HCT116 (cell line): ENCODE data around the gene F10. TPM values are rescaled to one million over a fixed set of nuclear protein-coding genes. Genes with fewer than 3 reads are reported as not detected.

Source experiments
- ATAC-seq: fragments of 200-7000 bp; cut with Tn5 transposase; 2 replicates; pipeline ENCODE4 v1.9.1; 2020; ENCODE audit warnings: mild to moderate bottlenecking, moderate library complexity
- BruUV-seq: library from RNA; stranded (reverse); fragments of 400-500 nt; replicated peaks from 2 replicates; lab custom pipeline; 2021; lab: Mats Ljungman, UMichigan
- CTCF ChIA-PET: fragments of 300-600 bp; sonication (Branson Sonifier 250); formaldehyde crosslinking; loops from one replicate; lab custom pipeline; 2021; ENCODE audit warnings: antibody characterized with exemption; lab: Charles Lee
- POLR2A ChIA-PET: fragments of 300-600, 350-600 bp; sonication (Branson Sonifier 250); formaldehyde crosslinking; loops from one replicate; lab custom pipeline; 2021; ENCODE audit warnings: antibody characterized with exemption; lab: Charles Lee
- RAD21 ChIA-PET, 2 experiments: fragments of 300-600 bp; sonication (Branson Sonifier 250); formaldehyde crosslinking; loops; one replicate each; lab custom pipeline; 2023; ENCODE audit warnings: low total read pairs in 2 of 2; ENCODE audit not compliant: uncharacterized antibody in 2 of 2, unreplicated experiment in 2 of 2, low non-redundant PET in 1 of 2; lab: Charles Lee
- DNase-seq: peaks from one replicate; pipeline ENCODE4 v3.0.0-alpha.2; 2010; ENCODE audit warnings: low read depth, low spot score
- H2AFZ ChIP-seq: fragments of 200-600 bp; shearing (Covaris generic), sonication (generic); 2 replicates; pipeline ENCODE4 v1.6.1; 2017; ENCODE audit warnings: low read depth, mixed run types, mixed read lengths, antibody characterized with exemption, low read length; ENCODE audit not compliant: poor library complexity, severe bottlenecking
- H3K27ac ChIP-seq: 2 replicates; pipeline ENCODE4 v1.5.1; 2012; ENCODE audit warnings: low read depth, low read length
- H3K27me3 ChIP-seq: fragments of 200-600 bp; sonication (generic); 2 replicates; pipeline ENCODE4 v1.6.1; 2016; ENCODE audit warnings: mixed run types, low read length, mixed read lengths; ENCODE audit not compliant: insufficient read depth
- H3K36me3 ChIP-seq, 2 experiments: fragments of 200-500 bp in 1 of 2; fragments of 200-600 bp in 1 of 2; sonication (Bioruptor generic) in 1 of 2; sonication (generic) in 1 of 2; 2 replicates each; pipeline versions ENCODE4 v1.5.1 to v1.6.1; 2014 to 2016; ENCODE audit warnings: low read length in 2 of 2, inconsistent platforms in 1 of 2, mixed read lengths in 1 of 2, mixed run types in 1 of 2; ENCODE audit not compliant: insufficient read depth in 2 of 2, control insufficient read depth in 1 of 2
- H3K4me1 ChIP-seq, 2 experiments: fragments of 200-600 bp in 1 of 2; sonication (generic) in 1 of 2; 2 replicates each; pipeline versions ENCODE4 v1.5.1 to v1.6.1; 2012 to 2017; ENCODE audit warnings: low read length in 2 of 2, inconsistent platforms in 1 of 2, mild to moderate bottlenecking in 1 of 2, mixed read lengths in 1 of 2, mixed run types in 1 of 2, moderate library complexity in 1 of 2; ENCODE audit not compliant: insufficient read depth in 2 of 2, control insufficient read depth in 1 of 2
- H3K4me2 ChIP-seq: fragments of 200-600 bp; sonication (generic); 2 replicates; pipeline ENCODE4 v1.6.1; 2017; ENCODE audit warnings: mixed run types, low read length, mixed read lengths
- H3K4me3 ChIP-seq, 2 experiments: fragments of 200-600 bp in 1 of 2; sonication (generic) in 1 of 2; replicated peaks in 1 of 2; 2 replicates each; pipeline ENCODE4 v1.5.1; 2011 to 2016; ENCODE audit warnings: low read length in 2 of 2, control low read depth in 1 of 2, low read depth in 1 of 2, mild to moderate bottlenecking in 1 of 2, mixed read lengths in 1 of 2, mixed run types in 1 of 2
- H3K79me2 ChIP-seq: fragments of 200-600 bp; sonication (generic); 2 replicates; pipeline ENCODE4 v1.6.1; 2017; ENCODE audit warnings: mild to moderate bottlenecking, mixed run types, low read length, moderate library complexity, mixed read lengths; ENCODE audit not compliant: insufficient read depth
- H3K9ac ChIP-seq: fragments of 200-600 bp; sonication (generic); 2 replicates; pipeline ENCODE4 v1.6.1; 2016; ENCODE audit warnings: low read length, mixed read lengths
- H3K9me2 ChIP-seq: fragments of 200-600 bp; sonication (generic), shearing (Covaris generic); 2 replicates; pipeline ENCODE4 v1.6.1; 2017; ENCODE audit warnings: mixed run types, mild to moderate bottlenecking, moderate library complexity; ENCODE audit not compliant: insufficient read depth
- H3K9me3 ChIP-seq, 2 experiments: fragments of 200-500 bp in 1 of 2; fragments of 200-600 bp in 1 of 2; sonication (Bioruptor generic) in 1 of 2; sonication (generic) in 1 of 2; 2 replicates each; pipeline ENCODE4 v1.6.1; 2014 to 2017; ENCODE audit warnings: low read length in 2 of 2, mixed read lengths in 2 of 2, inconsistent platforms in 1 of 2, low read depth in 1 of 2, mild to moderate bottlenecking in 1 of 2, mixed run types in 1 of 2, moderate library complexity in 1 of 2; ENCODE audit not compliant: control insufficient read depth in 1 of 2, insufficient read depth in 1 of 2
- H4K20me1 ChIP-seq: fragments of 200-600 bp; sonication (generic), shearing (Covaris generic); 2 replicates; pipeline ENCODE4 v1.6.1; 2017; ENCODE audit warnings: mixed run types, mild to moderate bottlenecking, moderate library complexity; ENCODE audit not compliant: insufficient read depth
- ATF3 ChIP-seq: IDR thresholded peaks from 2 replicates; pipeline ENCODE4 v1.6.1; 2012
- CTCF ChIP-seq, 3 experiments: fragments of 200-600 bp in 1 of 3; sonication (generic) in 1 of 3; IDR thresholded peaks in 2 of 3; conservative IDR thresholded peaks in 1 of 3; 2 replicates each; pipeline ENCODE4 v1.5.1; 2012 to 2017; ENCODE audit warnings: low read depth in 2 of 3, low read length in 2 of 3, antibody characterized with exemption in 1 of 3, borderline replicate concordance in 1 of 3, control low read depth in 1 of 3, mild to moderate bottlenecking in 1 of 3, mixed read lengths in 1 of 3, mixed run types in 1 of 3, moderate library complexity in 1 of 3; ENCODE audit not compliant: insufficient read depth in 1 of 3
- EZH2 ChIP-seq: fragments of 200-600 bp; sonication (generic); IDR thresholded peaks from 2 replicates; pipeline ENCODE4 v1.6.1; 2017; ENCODE audit warnings: antibody characterized with exemption, mixed run types
- EZH2phosphoT487 ChIP-seq: fragments of 200-600 bp; IDR thresholded peaks from 2 replicates; pipeline ENCODE4 v1.6.1; 2018; ENCODE audit warnings: antibody characterized with exemption, borderline replicate concordance
- POLR2AphosphoS5 ChIP-seq: IDR thresholded peaks from 2 replicates; pipeline ENCODE4 v1.6.1; 2011; ENCODE audit warnings: mild to moderate bottlenecking, low read depth, low read length, moderate library complexity
- RAD21 ChIP-seq: IDR thresholded peaks from 2 replicates; pipeline ENCODE4 v1.6.1; 2012; ENCODE audit warnings: low read depth, mild to moderate bottlenecking
- TCF7L2 ChIP-seq: IDR thresholded peaks from 2 replicates; pipeline ENCODE4 v1.7.0; 2011; ENCODE audit warnings: borderline replicate concordance, inconsistent platforms; ENCODE audit not compliant: insufficient read depth, insufficient read length; ENCODE audit errors: extremely low read depth
- YY1 ChIP-seq: IDR thresholded peaks from 2 replicates; pipeline ENCODE4 v1.6.1; 2011; ENCODE audit warnings: low read length, low read depth, moderate library complexity, mild to moderate bottlenecking; ENCODE audit not compliant: insufficient replicate concordance; ENCODE audit errors: extremely low read depth
- ZFX ChIP-seq: fragments of 450-650 bp; IDR thresholded peaks from 2 replicates; pipeline ENCODE4 v1.6.1; 2017
- ZNF274 ChIP-seq: fragments of 200-500 bp; sonication (Bioruptor generic); IDR thresholded peaks from 2 replicates; pipeline ENCODE4 v1.6.1; 2014; ENCODE audit warnings: mild to moderate bottlenecking, low read depth, low read length, inconsistent platforms
- intact Hi-C: fragments of 100-400 bp; cut with micrococcal nuclease; formaldehyde crosslinking; loops from 2 replicates; pipeline ENCODE4 v1.10.0; 2022
- total RNA-seq: library from RNA; stranded (reverse); gene quantifications from one replicate; pipeline ENCODE4 v1.2.1, GENCODE V29; 2021; ENCODE audit not compliant: unreplicated experiment
- TF ChIP-seq, protein P1 (sequence below): IDR thresholded peaks from 2 replicates; pipeline ENCODE4 v1.6.1; 2011; ENCODE audit warnings: mild to moderate bottlenecking, low read length, moderate library complexity; ENCODE audit not compliant: insufficient replicate concordance; ENCODE audit errors: extremely low read depth
- TF ChIP-seq, protein P2 (sequence below): IDR thresholded peaks from 2 replicates; pipeline ENCODE4 v1.6.1; 2012

F10 gene
- total RNA-seq, 1 experiment from 2014 or later, result 4.0 TPM

DNA sequence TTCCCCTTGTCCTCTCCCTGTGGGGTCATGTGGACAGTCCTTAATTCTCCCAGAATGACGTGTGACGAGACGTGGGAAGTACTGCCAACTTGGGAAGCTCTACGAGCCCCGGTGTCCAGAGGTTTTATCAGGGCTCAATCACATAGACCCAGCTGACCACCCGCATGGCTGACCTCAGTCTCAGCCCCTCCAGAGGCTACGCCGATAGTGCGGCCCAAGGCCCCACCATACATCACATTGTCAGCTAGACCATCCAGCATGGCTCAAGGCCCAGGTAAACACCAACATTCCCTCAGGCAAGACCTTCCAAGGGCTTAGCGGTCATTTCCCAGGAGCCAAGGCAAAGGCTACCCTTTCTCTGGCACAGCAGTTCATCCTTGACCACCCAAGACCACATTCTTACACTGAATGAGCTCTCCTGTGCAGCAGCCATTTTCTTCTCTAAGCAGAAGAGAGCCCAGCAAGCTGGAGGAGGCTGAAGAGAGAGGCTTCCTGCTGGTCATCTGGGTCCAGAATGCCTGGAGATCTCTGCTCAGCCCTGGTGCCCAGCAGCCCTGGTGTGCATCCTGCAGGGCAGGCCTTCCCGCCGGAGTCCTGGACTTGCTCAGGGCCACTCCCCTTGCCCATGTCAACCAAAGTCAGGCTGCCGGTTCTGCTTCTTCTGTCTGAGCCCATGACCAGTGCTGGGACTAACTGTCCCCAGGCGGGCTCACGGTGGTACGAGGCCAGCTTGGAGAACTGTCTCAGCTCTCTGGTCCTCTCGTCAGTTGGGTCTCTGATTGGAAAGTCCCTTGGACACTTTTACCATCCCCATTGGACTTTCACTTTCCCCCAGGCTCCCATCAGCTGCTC, 7.9 kb upstream of the F10 start:
- BruUV-seq, result no TSS peak
- Histone ChIP-seq H3K27me3 (0 out of 2 replicates have a peak, but pooled peaks cover 4% of the 10 kb centered on the region), H3K4me1 (peaks cover 0 to 7% of the 10 kb centered on the region in 2 experiments; a peak in 1 of 4 replicates), H3K4me3 (no peak overlapping the region), H3K27ac (no peak overlapping the region), H3K9ac (no peak overlapping the region), H3K79me2 (no peaks in the 10 kb centered on the region), H3K4me2 (no peak overlapping the region), H3K9me3 (no peaks in the 10 kb centered on the region), H4K20me1 (no peaks in the 10 kb centered on the region), H3K36me3 (no peaks in the 10 kb centered on the region), H3K9me2 (no peaks in the 10 kb centered on the region), H2AFZ (no peak overlapping the region)
- DNase-seq, result no peak
- intact Hi-C loops, result no loop called here
- ChIA-PET CTCF (no interaction called here), POLR2A (no interaction called here), RAD21 (no interaction called here)
- TF ChIP-seq ATF3 (no peak), EZH2 (no peak), ZFX (no peak)
- no peak for ATAC-seq

DNA sequence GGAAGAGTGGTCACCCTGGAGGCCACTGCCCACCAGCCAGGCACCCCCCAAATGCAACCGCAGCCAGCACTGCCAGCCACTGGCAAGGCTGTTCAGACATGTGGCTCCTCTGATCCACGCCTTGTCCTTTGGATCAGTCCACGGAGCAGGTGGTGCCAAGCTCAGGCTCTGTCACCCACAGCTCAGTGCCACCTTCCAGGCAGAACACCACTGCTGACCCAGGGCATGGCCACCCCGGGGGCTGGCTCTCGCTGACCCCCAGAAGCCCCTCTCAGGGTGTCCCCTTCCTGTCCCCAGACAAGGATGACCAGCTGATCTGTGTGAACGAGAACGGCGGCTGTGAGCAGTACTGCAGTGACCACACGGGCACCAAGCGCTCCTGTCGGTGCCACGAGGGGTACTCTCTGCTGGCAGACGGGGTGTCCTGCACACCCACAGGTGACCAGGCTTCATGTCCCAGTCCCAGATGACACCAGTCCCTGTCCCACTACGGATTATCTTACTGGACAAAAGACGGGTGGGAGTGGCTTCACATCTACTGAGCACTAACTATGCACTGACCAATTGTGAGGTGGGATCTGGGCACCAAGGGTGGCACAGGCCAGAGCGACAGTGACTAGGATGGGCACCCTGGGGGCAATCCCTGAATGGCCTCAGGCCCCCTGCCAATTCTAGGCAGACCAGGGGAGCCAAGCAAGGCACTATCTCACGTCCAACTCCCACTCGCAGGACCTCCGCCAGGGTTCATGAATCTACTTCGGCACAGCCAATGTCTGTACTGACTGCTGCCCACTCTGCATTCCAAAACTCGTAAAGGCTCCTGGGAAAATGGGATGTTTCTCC, 7.0 kb upstream of the F10 start:
- Histone ChIP-seq H3K4me2 (no peak overlapping the region), H3K27me3 (0 out of 2 replicates have a peak, but pooled peaks cover 4% of the 10 kb centered on the region), H3K9ac (no peak overlapping the region), H2AFZ (no peak overlapping the region), H3K4me1 (peaks cover 0 to 7% of the 10 kb centered on the region in 2 experiments; a peak in 1 of 4 replicates), H3K4me3 (no peak overlapping the region), H3K9me3 (no peaks in the 10 kb centered on the region), H4K20me1 (no peaks in the 10 kb centered on the region), H3K27ac (no peak overlapping the region), H3K9me2 (no peaks in the 10 kb centered on the region), H3K79me2 (no peaks in the 10 kb centered on the region), H3K36me3 (no peaks in the 10 kb centered on the region)
- ChIA-PET CTCF (no interaction called here), POLR2A (no interaction called here), RAD21 (no interaction called here)
- ATAC-seq (no peak), DNase-seq (no peak)
- BruUV-seq, result no TSS peak
- intact Hi-C loops, result no loop called here
- TF ChIP-seq, protein P1, sequence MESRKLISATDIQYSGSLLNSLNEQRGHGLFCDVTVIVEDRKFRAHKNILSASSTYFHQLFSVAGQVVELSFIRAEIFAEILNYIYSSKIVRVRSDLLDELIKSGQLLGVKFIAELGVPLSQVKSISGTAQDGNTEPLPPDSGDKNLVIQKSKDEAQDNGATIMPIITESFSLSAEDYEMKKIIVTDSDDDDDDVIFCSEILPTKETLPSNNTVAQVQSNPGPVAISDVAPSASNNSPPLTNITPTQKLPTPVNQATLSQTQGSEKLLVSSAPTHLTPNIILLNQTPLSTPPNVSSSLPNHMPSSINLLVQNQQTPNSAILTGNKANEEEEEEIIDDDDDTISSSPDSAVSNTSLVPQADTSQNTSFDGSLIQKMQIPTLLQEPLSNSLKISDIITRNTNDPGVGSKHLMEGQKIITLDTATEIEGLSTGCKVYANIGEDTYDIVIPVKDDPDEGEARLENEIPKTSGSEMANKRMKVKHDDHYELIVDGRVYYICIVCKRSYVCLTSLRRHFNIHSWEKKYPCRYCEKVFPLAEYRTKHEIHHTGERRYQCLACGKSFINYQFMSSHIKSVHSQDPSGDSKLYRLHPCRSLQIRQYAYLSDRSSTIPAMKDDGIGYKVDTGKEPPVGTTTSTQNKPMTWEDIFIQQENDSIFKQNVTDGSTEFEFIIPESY, result no peak
- TF ChIP-seq, protein P2, sequence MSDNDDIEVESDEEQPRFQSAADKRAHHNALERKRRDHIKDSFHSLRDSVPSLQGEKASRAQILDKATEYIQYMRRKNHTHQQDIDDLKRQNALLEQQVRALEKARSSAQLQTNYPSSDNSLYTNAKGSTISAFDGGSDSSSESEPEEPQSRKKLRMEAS, result no peak
- TF ChIP-seq CTCF (IDR thresholded peaks at IDR 0.05 in 2 of 3, conservative IDR thresholded peaks at IDR 0.05 in 1 of 3; ENCODE audit: borderline replicate concordance in 1 of 3, insufficient read depth in 1 of 3, low read depth in 2 of 3, low read length in 2 of 3), result no peak
- TF ChIP-seq TCF7L2, result no peak
- TF ChIP-seq YY1, result no peak
- no peak for TF ChIP-seq ZNF274
- no peak for TF ChIP-seq RAD21
- TF ChIP-seq EZH2phosphoT487, result no peak
- TF ChIP-seq POLR2AphosphoS5, result no peak
